Measurements from ENCODE around the gene TNRC18.

- TF ChIP-seq MAX (IDR thresholded peaks at IDR 0.05) (no peak), EP300 (IDR thresholded peaks at IDR 0.05; ENCODE audit: borderline replicate concordance) (no peak), FOXM1 (IDR thresholded peaks at IDR 0.05; ENCODE audit: borderline replicate concordance, low read depth) (no peak), TAF1 (IDR thresholded peaks at IDR 0.05; ENCODE audit: low read depth) (no peak), CEBPB (IDR thresholded peaks at IDR 0.05) (no peak), ZBTB7A (IDR thresholded peaks at IDR 0.05; ENCODE audit: low read depth) (no peak), USF1 (IDR thresholded peaks at IDR 0.05) (no peak), REST (IDR thresholded peaks at IDR 0.05; ENCODE audit: low read depth) (no peak), RAD21 (IDR thresholded peaks at IDR 0.05; ENCODE audit: low read depth) (no peak), YY1 (IDR thresholded peaks at IDR 0.05; ENCODE audit: low read depth) (no peak), CREB1 (IDR thresholded peaks at IDR 0.05; ENCODE audit: low read depth) (no peak), NFIC (IDR thresholded peaks at IDR 0.05) (no peak), EGR1 (IDR thresholded peaks at IDR 0.05) (no peak), TCF12 (IDR thresholded peaks at IDR 0.05; ENCODE audit: low read depth) (no peak)
Observed at GRCh38 chr7:5345171-5345570, 78.5 kb downstream of the TNRC18 start.

All from Ishikawa (cell line).